HG03045 (cell line): ENCODE measurements around the gene GJD4.

ENCODE experiments used
- ATAC-seq: cut with Tn5 transposase; IDR thresholded peaks from one replicate; pipeline ENCODE4 v1.9.1; 2021; ENCODE audit warnings: mild to moderate bottlenecking, moderate library complexity; ENCODE audit not compliant: unreplicated experiment

GJD4 gene, protein sequence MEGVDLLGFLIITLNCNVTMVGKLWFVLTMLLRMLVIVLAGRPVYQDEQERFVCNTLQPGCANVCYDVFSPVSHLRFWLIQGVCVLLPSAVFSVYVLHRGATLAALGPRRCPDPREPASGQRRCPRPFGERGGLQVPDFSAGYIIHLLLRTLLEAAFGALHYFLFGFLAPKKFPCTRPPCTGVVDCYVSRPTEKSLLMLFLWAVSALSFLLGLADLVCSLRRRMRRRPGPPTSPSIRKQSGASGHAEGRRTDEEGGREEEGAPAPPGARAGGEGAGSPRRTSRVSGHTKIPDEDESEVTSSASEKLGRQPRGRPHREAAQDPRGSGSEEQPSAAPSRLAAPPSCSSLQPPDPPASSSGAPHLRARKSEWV

DNA sequence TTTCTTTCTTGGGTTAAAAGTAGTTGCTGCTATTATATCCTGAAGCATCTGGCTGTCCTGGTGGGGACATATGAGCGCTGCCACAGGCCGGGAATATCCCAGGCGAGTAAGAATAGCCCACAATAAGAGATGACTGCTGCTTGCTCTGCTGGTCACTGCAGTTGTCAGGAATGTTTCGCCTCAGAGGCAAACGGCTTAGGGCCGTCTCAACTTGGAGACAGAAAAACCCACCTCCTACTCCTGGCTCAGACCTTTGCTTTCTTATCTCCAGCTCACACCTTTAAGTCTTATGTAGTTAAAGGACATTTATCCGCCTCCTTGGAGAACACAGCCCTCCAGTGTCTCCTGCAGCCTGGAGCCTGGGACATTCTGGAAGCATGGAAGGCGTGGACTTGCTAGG lies at the start of gene GJD4:
Gene GJD4, plus strand, starts transcription at position 151 of the 400 bp plus-strand sequence. Its CDS starts 227 bp downstream, at position 378.
- ATAC-seq = no peak

DNA sequence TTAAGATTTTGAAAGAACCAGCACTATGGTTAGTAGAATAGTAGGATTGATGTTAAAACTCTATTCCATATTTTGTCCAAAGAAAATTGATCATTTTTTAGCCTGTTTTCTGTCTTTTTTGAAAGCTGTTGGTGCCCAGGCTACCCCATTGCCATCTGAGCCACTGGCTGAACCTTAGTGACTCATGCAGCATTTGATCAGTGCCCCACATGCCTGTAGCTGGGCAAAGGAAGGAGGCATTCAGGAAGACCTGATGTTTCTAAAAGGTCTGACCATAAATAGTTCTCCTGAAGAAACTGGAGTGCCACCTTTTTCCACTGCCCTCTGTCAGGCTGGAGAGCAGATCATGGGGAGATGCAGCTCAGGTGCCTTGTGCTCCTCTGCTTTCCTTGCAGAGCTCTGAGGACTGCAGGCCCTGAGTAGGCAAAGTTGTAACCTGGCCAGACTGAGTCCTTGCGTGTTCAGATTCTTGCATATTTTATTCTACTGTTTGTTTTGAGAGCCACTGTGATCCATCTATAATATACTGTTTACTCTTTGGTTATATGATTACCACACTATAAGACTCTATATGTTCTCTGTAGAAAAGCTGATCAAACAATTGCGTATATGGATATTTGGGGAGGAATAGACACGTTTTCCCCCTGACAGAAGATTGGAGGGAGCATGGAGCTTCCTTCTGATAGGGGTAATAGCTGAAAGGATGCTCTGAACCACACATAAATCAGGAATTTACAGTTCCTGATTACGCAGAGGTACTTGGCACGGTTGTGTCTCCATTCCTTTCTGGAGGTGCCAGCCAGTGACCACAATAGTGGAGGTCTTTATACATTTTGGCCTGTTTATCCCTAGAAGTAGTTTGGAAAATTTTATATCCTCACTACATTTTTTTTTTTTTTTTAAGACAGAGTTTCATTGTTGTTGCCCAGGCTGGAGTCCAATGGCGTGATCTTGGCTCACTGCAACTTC lies 48.9 kb upstream of the GJD4 start:
- no peak for ATAC-seq

DNA sequence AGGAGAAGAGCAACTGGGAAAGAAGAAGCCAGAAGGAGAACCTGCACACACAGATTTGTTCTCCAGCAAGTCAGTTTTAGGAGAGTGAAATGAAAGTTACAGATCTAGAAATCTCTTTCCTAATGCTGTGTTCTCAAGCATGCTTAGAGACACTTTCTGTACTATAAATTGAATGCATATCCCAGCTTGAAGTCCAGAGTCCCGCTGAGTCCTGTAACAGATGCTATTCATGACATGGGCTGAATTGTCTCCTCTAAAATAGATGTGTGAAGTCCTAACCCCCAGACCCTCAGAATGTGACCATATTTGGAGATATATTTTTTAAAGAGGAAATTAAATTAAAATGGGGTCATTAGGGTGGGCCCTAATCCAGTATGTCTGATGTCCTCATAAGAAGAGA lies 46.9 kb upstream of the GJD4 start:
- ATAC-seq = no peak

DNA sequence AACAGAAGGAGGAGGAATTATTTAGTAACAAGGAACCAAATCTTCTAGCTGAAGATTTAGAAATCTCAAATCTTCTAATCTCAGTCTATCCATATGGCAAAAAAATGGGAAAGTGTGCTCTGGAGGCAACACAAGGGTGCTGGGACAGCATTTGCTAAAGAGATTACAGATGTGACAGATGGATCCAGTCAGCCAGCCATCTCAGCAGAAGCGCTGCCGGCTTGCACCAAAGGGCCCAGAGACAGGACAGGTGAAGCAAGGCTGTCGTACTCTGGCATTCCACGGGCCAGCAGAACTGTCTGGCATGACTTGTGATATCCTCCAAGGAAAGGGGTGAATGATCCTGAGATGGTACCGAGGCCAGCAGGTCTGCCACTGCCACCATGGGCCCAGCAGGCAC lies 45.7 kb upstream of the GJD4 start:
- no peak for ATAC-seq

DNA sequence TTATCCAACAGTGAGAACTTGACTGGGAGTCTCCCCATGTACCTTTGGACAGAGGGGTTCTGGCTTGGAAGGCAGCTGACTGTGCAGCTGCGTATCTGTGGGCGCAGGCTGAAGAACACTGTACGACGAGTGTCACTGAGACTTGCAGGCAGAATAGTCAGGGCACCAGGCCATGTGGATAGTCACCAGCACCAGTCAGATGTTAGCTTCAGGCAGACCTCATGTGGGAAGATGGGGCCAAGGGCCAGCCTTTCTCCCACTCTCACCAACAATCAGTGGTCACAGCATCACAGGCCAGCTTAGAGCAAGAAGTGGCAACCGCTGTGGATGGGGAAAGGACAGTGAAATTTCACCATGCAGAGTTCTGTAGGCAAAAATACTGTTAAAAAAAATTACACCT lies 43.4 kb upstream of the GJD4 start:
- ATAC-seq = no peak

DNA sequence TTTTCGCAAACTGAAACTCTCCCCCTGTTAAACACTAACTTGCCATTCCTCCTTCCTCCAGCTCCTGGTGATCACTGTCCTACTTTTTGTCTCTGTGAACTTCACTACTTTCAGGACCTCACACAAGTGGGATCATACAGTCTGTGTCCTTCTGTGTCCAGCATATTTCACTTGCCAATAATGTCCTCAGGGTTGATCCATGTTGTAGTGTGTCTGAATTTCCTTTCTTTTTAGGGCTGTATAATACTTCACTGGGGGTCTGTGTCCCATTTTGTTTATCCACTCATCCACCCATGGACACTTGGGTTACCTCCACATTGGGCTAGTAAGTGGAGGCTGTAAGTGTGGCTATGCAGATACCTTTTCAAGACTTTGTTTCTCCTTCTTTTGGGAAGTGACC lies 42.7 kb upstream of the GJD4 start:
- ATAC-seq = no peak

DNA sequence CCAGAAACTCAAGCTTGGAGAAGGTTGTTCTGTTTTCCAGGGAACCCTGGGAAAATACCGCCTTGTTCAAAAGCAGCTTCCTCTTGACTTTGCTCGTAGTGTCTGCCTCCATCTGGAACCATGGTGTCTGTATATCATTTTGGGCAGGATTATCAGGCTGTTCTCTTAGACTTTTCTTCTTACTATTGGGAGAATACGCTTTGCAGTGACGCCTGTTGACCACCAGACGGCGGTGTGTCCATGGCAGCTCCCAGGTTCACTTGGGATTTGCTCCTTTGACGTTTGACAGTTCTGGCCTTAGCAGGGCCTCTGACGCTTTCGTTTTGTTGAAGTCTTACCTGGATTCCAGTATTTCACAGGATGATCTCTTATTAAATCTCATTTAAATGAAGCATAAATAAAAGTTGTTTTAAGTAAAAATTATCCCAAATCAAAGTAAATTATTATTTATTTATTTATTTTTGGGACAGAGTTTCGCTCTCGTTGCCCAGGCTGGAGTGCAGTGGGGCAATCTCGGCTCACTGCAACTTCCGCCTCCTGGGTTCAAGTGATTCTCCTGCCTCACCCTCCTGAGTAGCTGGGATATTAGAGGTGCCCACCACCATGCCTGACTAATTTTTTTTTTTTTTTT lies 41.8 kb upstream of the GJD4 start:
- no peak for ATAC-seq

DNA sequence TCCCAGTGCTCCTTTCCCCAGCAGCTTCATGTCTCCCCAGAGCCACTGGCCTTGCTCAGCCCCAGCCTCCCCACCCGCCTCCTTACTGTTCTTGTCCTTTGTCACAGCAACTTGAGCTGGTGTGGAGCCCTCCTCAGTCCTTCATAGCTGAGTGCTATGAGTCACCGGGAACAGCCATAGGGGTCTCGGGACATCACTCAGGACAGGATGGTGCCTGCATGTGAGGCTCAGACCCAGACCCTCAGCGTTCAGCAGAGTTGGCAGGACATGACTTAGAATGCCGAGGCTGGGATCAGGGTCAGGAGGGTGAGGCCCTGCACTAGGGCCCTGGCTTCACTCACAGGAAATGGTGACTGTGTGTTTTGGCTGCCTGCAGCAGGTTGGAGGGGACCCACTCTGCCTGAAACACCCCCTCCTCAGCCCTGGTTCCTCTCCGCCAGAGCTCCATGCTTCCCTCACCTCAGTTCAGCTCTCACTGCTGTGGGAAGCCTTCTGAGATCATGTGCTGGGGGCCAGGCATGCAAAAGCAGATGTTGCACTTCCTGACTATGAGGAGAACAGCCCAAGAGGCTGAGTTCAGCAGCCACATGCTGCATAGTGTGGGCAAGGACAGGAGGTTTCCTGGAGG lies 40.7 kb upstream of the GJD4 start:
- ATAC-seq = no peak

DNA sequence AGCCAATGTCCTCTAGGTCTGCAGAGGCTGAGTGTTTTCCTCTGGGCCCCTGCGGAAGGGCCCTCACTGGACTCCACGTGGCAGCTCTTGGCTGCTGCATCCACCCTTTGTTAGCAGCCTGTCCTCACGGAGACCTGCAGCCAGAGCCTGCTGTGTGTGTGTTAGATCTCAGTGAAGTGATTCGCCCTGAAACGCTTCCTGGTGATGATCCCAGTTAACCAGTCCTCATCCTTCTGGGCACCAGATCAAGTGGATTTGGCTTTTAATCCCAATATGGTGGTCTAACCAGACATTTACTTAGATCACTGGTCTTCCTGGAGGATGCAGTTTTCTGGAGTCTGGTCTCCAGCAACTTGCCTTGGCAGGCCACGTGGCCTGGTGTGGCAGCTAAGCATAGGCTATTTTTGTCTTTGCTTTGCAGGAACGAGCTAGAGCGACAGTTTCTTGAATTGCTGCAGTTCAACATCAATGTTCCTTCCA lies 39.5 kb upstream of the GJD4 start:
- ATAC-seq = no peak

DNA sequence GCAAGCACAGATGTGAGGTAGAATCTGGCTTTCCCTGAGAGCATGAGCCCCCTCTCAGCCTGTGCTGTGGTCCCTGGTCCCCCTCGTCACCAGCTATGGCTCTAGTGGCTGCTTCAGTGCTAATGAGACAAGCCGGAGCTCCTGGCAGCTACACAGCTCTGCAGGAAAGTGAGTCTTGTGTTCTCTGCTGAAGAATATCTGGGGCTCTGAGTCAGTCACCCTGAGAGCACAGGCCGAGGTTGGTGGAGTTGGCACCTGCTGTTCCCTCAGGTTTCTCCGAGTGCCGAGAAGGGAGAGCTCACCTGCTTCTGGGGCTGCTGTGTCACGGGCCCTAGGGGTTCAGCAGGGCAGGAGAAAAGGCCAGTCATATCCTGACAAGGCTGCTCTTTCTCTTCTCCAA lies 37.2 kb upstream of the GJD4 start:
- ATAC-seq = no peak

DNA sequence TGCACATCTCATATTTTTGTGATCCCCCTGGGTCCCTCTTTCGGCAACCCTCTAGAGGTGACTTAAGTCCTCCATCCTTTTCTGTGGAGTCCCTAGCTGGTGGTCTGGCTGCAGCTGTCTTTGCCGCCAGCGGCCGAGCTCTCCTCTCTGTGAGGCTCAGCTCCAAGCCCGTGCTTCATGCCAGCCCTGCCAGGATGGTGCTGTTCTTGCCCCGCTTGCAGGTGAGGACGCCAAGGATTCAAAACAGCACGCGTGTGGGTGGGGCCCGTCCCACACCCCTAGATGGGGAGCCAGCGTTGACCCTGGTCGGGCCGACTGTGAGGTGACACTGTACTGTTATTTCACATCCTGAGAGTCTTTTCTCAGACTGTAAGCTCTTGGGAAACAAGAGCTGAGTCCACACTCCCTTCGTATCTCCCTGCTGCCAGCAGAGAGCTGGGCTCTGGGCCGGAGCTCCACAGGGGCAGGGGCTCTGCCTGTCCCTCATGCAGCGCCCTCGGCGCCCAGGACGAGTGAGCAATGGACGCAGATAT lies 36.6 kb upstream of the GJD4 start:
- no peak for ATAC-seq

DNA sequence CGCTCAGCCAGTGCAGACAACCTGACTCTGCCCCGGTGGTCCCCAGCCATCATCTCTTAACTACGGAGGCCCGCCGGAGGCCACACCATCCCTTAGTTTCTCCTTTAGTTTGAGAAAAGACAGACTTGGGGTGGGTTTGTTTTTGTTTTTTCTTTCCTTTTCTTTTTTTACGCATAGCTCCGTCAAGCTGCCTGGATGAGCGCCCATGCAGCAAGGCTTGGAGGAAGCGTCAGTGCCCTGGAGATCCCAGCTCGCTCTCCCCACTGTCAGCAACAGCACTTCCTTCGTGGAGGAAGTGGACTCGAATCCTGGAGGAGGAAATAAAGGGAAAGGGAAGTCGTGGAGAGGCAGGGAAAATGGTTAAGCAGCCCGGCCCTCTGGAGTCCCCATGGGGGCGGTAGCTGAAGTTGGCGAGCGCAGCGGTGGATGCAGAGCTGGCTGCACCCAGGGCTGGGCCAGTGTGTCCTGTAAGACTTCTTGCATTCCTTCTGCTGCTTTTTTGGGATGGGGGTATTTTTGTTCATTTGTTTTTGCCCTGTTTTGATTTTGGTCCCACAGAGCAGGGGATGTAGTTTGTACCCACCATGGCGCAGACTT lies 35.9 kb upstream of the GJD4 start:
- no peak for ATAC-seq

DNA sequence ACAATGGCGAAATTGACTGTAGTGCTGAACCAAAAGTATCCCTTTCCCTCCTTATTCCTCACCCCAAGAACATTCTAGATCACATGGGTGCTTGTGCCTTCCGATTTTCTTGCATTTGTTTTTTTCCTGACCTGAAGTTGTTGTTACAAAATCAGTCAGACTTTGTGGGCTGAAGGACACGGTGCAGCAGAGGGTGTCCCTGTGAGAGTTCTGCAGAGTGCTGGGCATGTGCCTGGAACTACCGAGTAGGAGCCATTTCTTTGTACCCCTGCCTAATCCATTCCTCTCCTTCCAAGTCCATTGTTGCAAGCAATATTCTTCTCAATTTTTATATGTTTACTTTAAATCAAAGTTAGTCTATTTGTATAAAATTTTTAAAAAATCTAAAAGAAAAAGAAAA lies 35.3 kb upstream of the GJD4 start:
- no peak for ATAC-seq

DNA sequence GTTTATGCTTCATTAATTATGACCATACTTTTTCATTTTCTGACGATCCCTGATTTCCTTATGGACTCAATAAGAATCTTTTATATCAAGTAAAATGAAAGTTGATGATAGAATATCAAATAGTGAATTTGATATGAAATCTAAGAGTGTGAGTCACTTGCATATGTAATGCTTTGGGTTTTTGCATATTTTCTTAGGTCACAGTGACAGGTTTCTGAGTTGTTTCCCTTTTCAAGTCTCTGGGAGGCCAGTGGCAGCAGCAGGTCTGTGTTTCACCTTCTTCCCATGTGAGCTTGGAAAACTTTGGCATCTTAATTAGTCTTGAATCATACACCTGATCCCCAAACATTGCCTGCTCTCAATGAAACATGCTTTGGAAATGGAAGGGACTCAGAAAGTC lies 34.7 kb upstream of the GJD4 start:
- ATAC-seq = no peak

DNA sequence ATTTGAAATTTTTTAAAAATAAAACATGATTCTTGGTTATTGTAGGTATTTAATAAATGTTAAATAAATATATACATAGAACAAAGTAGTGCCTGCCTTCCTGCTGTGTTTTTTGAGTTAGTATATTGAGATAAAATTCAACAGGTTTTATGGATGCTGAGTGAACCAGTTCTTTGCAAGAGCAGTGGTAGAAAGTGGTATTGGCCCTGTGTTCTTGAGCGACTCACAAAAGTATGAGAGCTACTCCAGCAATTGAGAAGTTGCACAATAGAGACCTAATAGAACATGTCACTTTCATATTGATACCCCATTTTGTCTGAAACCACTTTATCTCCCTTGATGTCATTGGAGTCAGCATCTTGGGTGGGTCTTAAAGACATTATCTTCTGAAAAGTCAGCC lies 32.6 kb upstream of the GJD4 start:
- no peak for ATAC-seq

DNA sequence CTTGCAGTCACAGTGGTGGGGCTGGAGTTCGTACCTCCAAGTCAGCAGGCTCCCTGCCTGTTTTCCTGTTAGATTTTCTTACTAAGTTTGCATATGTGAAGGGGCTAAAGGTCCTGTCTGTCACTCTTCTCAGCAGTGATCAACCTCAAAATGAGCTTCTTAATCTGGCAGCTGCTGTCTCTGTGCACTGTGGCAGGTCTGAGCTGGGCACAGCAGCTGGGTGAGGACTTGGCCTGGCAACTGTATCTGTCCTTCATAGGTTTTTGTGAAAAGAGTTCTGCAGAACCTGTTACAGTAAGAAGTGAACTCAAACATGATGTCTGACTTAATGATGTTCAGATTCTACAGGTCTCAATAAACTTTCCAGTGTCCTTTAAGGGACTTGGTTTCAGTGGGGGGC lies 31.3 kb upstream of the GJD4 start:
- no peak for ATAC-seq

DNA sequence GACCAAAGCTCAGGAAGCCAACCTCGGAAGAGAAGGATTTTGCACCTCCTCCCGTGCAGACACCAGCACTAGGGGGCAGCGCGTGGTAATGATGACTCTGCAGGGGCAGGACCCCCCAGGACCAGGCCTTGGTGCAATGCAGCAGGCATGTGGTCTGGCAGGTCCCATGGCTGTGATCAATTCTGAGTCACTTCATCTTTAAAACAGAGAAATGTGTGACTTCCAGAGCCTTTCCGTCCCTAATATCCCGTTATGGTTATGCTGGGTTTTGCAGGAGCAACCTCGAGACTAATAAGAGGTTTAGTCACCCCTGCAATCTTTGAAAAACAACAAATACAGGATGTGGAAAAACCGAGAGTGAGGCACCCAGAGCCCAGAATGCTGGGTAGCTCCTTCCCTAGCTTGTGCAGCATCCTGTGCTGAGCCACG lies 30.2 kb upstream of the GJD4 start:
- ATAC-seq = no peak

DNA sequence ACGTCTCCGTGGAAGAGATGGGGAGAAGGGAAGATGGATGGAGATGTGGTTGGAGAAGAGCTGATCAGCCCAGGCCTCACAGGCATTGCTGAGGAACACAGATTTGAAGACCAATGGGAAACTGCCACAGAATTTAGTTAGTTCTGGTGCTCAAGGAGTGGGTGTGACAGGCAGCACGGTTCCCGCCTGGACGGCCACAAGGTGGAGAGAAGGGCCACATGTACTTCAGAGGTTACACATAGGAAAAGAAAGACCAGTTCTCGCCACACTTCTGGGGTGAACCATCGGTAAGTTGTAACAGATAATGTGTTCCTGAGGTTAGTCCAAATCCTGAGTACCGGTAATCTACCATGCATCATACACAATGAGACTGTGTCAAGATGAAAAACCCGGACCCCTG lies 29.5 kb upstream of the GJD4 start:
- ATAC-seq = no peak

DNA sequence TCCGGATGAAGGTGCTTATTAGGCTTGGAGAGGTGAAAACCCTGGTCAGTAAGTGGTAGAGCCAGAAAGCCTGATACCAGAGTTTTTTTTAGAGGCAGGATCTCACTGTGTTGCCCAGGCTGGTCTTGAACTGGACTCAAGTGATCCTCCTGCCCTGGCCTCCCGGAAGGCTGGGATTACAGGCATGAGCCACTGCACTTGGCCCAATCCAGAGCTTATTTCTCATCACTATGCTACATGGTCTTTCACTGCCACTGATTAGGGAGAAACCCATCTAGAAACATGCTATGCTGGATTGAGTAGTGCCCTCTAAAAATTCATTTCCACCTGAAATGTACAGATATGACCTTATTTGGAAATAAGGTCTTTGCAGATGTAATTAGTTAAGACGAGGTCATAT lies 28.4 kb upstream of the GJD4 start:
- no peak for ATAC-seq

DNA sequence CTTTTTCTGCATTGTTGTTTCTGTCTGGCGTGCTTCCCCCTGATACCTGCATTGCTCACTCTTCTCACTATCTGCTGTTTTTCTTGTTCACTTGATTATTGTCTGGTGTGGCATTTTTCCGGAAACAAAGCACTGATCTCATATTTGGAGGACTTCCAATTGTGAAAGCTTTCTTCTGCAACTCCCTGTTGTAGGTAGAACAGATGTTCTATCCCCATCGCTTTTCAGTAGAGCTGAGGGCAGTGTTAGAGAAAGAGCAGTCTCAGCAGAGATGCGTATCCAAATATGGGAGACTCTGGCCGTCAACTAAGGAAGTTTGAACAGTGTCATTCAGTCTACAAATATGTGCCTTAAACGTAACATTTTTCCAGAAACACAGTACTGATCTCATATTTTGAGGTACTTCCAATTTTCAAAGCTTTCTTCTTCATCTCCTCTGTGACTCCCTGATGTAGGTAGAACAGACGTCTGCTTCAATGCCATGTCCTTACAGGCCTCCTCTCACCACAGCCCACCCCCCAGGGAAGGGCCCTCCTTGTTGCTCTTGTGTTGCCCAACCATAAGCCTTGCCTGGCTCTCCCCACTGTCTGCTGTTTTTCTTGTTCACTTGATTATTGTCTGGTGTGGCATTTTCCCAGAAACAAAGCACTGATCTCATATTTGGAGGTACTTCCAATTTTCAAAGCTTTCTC lies 27.1 kb upstream of the GJD4 start:
- ATAC-seq = no peak
